Endodermal cell (in vitro differentiated cells): ENCODE measurements around the gene CAPN1. TPM values are rescaled to one million over a fixed set of nuclear protein-coding genes. Genes with fewer than 3 reads are reported as not detected.
"Not testable (repeated sequence)": the region's sequence is repeated elsewhere in the genome, so short reads cannot be mapped to it uniquely, and the experiment has no call there.

Source experiments
- DNase-seq: peaks from one replicate; pipeline ENCODE4 v3.0.0-alpha.2; 2017
- H3K27ac ChIP-seq: 2 replicates; pipeline ENCODE4 v1.5.1; 2013; ENCODE audit warnings: mild to moderate bottlenecking, low read depth, low read length, moderate library complexity
- H3K27me3 ChIP-seq: 2 replicates; pipeline ENCODE4 v1.6.1; 2013; ENCODE audit warnings: mild to moderate bottlenecking, low read length, moderate library complexity; ENCODE audit not compliant: insufficient read depth, control insufficient read depth, poor library complexity, severe bottlenecking
- H3K36me3 ChIP-seq: 2 replicates; pipeline ENCODE4 v1.7.0; 2013; ENCODE audit warnings: mild to moderate bottlenecking, low read length, moderate library complexity; ENCODE audit not compliant: control insufficient read depth, insufficient read depth
- H3K4me1 ChIP-seq: one replicate; pipeline ENCODE4 v1.7.0; 2013; ENCODE audit warnings: low read length; ENCODE audit not compliant: control insufficient read depth, insufficient read depth
- H3K4me3 ChIP-seq: 2 replicates; pipeline ENCODE4 v1.5.1; 2013; ENCODE audit warnings: mild to moderate bottlenecking, low read length, moderate library complexity
- H3K9ac ChIP-seq: 2 replicates; pipeline ENCODE4 v1.6.1; 2013; ENCODE audit warnings: mild to moderate bottlenecking, low read length, moderate library complexity; ENCODE audit not compliant: poor library complexity, severe bottlenecking; ENCODE audit errors: extremely low read depth
- H3K9me3 ChIP-seq: 2 replicates; pipeline ENCODE4 v1.6.1; 2013; ENCODE audit warnings: mild to moderate bottlenecking, low read length, moderate library complexity; ENCODE audit not compliant: control insufficient read depth
- H3K27ac Mint-ChIP-seq: 2 replicates; pipeline ENCODE4 v1.8.0; 2020; ENCODE audit warnings: mixed read lengths
- H3K27me3 Mint-ChIP-seq: 2 replicates; pipeline ENCODE4 v1.8.0; 2021; ENCODE audit warnings: mild to moderate bottlenecking, mixed read lengths; ENCODE audit not compliant: insufficient read depth
- H3K36me3 Mint-ChIP-seq: 2 replicates; pipeline ENCODE4 v1.8.0; 2020; ENCODE audit warnings: low read depth, mixed read lengths
- H3K4me1 Mint-ChIP-seq: 2 replicates; pipeline ENCODE4 v1.8.0; 2020; ENCODE audit warnings: mixed read lengths
- H3K4me3 Mint-ChIP-seq: 2 replicates; pipeline ENCODE4 v1.8.0; 2020; ENCODE audit warnings: mild to moderate bottlenecking, moderate library complexity, mixed read lengths
- H3K9me3 Mint-ChIP-seq: 2 replicates; pipeline ENCODE4 v1.8.0; 2020; ENCODE audit warnings: mild to moderate bottlenecking, mixed read lengths
- WGBS, 2 experiments: methylation state at CpG; one replicate each; pipeline versions ENCODE4 v1.1.5 to v1.1.7; 2013; ENCODE audit warnings: missing lambda C conversion rate in 2 of 2, mixed read lengths in 1 of 2; ENCODE audit not compliant: insufficient coverage in 1 of 2, insufficient read length in 1 of 2; 5-methylcytosine and 5-hydroxymethylcytosine counted together
- total RNA-seq, 2 donors: library from RNA; stranded (reverse); fragmentation: NEBNext Ultra II Directional in 1 of 2; extraction: Animal tissue kit (Norgen Biotek cat#: 25700) in 1 of 2; gene quantifications; 2 replicates in 1 of 2; 3 replicates in 1 of 2; pipeline ENCODE4 v1.2.1, GENCODE V29; 2021
- TF ChIP-seq, protein P1 (sequence below): fragments of 200-600 bp; sonication (generic); conservative IDR thresholded peaks from 2 replicates; pipeline ENCODE4 v1.5.0; 2021; ENCODE audit warnings: antibody characterized with exemption, mild to moderate bottlenecking

The CAPN1 gene
- total RNA-seq, 2 donors from 2014 or later: 183 to 223 TPM

DNA sequence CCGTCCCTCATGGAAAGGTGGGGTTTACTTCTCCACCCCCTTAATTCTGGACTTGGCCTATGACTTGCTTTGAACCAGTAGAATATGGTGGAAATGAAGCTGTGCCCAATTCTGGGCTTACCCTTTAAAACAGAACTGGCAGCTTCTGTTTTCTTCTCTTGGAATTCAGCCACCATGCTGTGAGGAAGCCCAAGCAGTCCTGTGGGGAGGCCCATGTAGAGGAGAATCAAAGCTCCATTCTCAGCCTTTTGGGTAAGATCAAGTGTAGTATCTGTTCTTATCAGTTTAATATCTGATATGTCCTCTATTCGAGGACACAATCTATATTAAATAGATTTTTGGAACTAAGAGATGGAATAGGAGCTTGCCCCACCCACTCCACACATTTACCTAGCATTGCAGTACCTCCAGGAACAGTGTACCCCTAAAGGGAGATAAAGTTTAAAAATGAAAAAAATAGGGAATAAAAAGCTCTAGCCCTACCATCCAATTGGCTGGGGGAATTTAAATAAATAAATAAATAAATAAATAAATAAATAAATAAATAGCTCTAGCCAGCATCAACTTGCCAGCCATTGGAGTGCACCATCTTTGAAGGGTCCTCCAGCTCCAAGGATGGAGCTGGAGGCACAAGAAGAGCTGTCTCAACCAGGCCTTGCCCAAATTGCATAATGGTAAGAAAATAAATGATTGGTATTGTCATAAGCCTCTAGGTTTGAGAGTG, 34.2 kb upstream of the CAPN1 start:
- H3K27ac Mint-ChIP-seq: no peak overlapping the region
- no peak overlapping the region for H3K4me3 ChIP-seq
- no peaks in the 10 kb centered on the region for H3K36me3 Mint-ChIP-seq
- peaks cover 12% of the 10 kb centered on the region for H3K9me3 Mint-ChIP-seq
- 78 to 79% methylated on average over 1 of the region's 2 CpGs for WGBS, 2 experiments
- H3K4me1 ChIP-seq: no peaks in the 10 kb centered on the region
- H3K4me3 Mint-ChIP-seq: no peak overlapping the region
- H3K9ac ChIP-seq: no peak overlapping the region
- no peak overlapping the region for H3K27ac ChIP-seq
- H3K36me3 ChIP-seq: no peaks in the 10 kb centered on the region
- peaks cover 32% of the 10 kb centered on the region for H3K27me3 Mint-ChIP-seq
- peak; percentile 16 for DNase-seq
- no peaks in the 10 kb centered on the region for H3K4me1 Mint-ChIP-seq
- H3K27me3 ChIP-seq: no peaks in the 10 kb centered on the region
- TF ChIP-seq, protein P1, sequence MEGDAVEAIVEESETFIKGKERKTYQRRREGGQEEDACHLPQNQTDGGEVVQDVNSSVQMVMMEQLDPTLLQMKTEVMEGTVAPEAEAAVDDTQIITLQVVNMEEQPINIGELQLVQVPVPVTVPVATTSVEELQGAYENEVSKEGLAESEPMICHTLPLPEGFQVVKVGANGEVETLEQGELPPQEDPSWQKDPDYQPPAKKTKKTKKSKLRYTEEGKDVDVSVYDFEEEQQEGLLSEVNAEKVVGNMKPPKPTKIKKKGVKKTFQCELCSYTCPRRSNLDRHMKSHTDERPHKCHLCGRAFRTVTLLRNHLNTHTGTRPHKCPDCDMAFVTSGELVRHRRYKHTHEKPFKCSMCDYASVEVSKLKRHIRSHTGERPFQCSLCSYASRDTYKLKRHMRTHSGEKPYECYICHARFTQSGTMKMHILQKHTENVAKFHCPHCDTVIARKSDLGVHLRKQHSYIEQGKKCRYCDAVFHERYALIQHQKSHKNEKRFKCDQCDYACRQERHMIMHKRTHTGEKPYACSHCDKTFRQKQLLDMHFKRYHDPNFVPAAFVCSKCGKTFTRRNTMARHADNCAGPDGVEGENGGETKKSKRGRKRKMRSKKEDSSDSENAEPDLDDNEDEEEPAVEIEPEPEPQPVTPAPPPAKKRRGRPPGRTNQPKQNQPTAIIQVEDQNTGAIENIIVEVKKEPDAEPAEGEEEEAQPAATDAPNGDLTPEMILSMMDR: no peak
- peaks cover 15% of the 10 kb centered on the region for H3K9me3 ChIP-seq

DNA sequence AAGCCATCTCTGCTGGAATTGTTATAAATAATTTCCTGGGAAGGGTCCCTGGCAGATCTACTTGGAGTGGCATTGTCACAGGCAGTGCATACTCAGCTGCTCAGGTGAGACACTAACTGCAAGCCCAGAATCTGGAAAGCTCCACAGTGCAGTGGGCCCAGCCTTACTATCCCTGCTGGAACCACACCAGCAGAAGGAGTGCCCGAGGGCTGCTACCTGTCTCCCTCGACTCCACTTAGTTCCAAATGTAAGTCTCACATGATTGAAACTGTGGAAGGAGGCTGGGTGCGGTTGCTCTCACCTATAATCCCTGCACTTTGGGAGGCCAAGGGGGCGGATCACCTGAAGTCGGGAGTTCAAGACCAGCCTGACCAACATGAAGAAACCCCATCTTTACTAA, 33.1 kb upstream of the CAPN1 start:
- H3K4me1 Mint-ChIP-seq: no peaks in the 10 kb centered on the region
- H3K4me3 Mint-ChIP-seq: no peak overlapping the region
- no peak overlapping the region for H3K27ac Mint-ChIP-seq
- H3K27me3 Mint-ChIP-seq: peaks cover 36% of the 10 kb centered on the region
- H3K36me3 Mint-ChIP-seq: no peaks in the 10 kb centered on the region
- H3K27ac ChIP-seq: no peak overlapping the region
- H3K27me3 ChIP-seq: no peaks in the 10 kb centered on the region
- 62 to 85% methylated on average over 2 to 5 of the region's 5 CpGs for WGBS, 2 experiments
- peaks cover 12% of the 10 kb centered on the region for H3K9me3 Mint-ChIP-seq
- no peaks in the 10 kb centered on the region for H3K4me1 ChIP-seq
- no peak overlapping the region for H3K9ac ChIP-seq
- TF ChIP-seq, protein P1: no peak
- peaks cover 15% of the 10 kb centered on the region for H3K9me3 ChIP-seq
- H3K36me3 ChIP-seq: no peaks in the 10 kb centered on the region
- DNase-seq: peak; percentile 33
- H3K4me3 ChIP-seq: no peak overlapping the region

DNA sequence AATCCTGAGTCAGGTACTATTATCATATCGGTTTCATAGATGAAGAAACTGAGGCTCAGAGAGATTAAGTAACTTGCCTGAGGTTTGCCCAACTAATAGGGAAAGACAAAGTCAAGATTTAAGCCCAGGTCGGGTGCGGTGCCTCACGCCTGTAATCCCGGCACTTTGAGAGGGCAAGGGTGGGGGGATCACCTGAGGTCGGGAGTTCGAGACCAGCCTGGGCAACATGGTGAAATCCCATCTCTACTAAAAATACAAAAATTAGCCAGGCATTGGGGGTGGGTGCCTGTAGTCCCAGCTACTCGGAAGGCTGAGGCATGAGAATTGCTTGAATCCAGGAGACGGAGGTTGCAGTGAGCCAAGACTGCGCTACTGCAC, 31.6 kb upstream of the CAPN1 start:
- peak; percentile 14 for DNase-seq
- H3K4me3 ChIP-seq, H3K27me3 ChIP-seq, H3K9ac ChIP-seq, H3K4me1 Mint-ChIP-seq, H3K27ac Mint-ChIP-seq, H3K36me3 Mint-ChIP-seq, H3K4me1 ChIP-seq, H3K4me3 Mint-ChIP-seq, H3K36me3 ChIP-seq, H3K27ac ChIP-seq: not testable (repeated sequence)
- peaks cover 31% of the 10 kb centered on the region for H3K27me3 Mint-ChIP-seq
- H3K9me3 ChIP-seq: peaks cover 15% of the 10 kb centered on the region
- peaks cover 12% of the 10 kb centered on the region for H3K9me3 Mint-ChIP-seq
- 90 to 93% methylated on average over 8 to 10 of the region's 10 CpGs for WGBS, 2 experiments
